SK-N-SH treated with all-trans-retinoic acid at 6 μM for 48 hours (cell line): ENCODE data around the gene MTFR2.
"Not testable (repeated sequence)": the region's sequence is repeated elsewhere in the genome, so short reads cannot be mapped to it uniquely, and the experiment has no call there.

Experiments
- ATAC-seq: fragments of 200-7000 bp; cut with Tn5 transposase; 3 replicates; pipeline ENCODE4 v1.9.1; 2020; ENCODE audit warnings: mild to moderate bottlenecking, moderate library complexity
- ARNTL ChIP-seq: fragments of 450-650 bp; formaldehyde crosslinking; IDR thresholded peaks from 2 replicates; pipeline ENCODE4 v1.5.0; 2020; ENCODE audit warnings: low read depth, mild to moderate bottlenecking, moderate library complexity, borderline replicate concordance
- BACH2 ChIP-seq: fragments of 250-450 bp; sonication (Bioruptor Pico); IDR thresholded peaks from 2 replicates; pipeline ENCODE4 v1.9.0; 2021; ENCODE audit warnings: mild to moderate bottlenecking, borderline replicate concordance
- CREB5 ChIP-seq: fragments of 250-450 bp; sonication (Bioruptor Pico); IDR thresholded peaks from 2 replicates; pipeline ENCODE4 v1.5.1; 2020; ENCODE audit warnings: low read depth, mild to moderate bottlenecking, moderate library complexity
- CSDC2 ChIP-seq: fragments of 250-450 bp; sonication (Bioruptor Pico); IDR thresholded peaks from 2 replicates; pipeline ENCODE4 v1.5.0; 2020; ENCODE audit warnings: mild to moderate bottlenecking, moderate library complexity
- CSRNP3 ChIP-seq: fragments of 250-450 bp; sonication (Bioruptor Pico); IDR thresholded peaks from 2 replicates; pipeline ENCODE4 v1.5.1; 2021; ENCODE audit warnings: mild to moderate bottlenecking, moderate library complexity
- ESRRG ChIP-seq: fragments of 250-450 bp; sonication (Bioruptor Pico); IDR thresholded peaks from 2 replicates; pipeline ENCODE4 v1.6.1; 2021; ENCODE audit warnings: mild to moderate bottlenecking
- GLIS3 ChIP-seq: fragments of 250-450 bp; sonication (Bioruptor Pico); IDR thresholded peaks from 2 replicates; pipeline ENCODE4 v1.5.0; 2020; ENCODE audit warnings: mild to moderate bottlenecking, moderate library complexity
- OSR1 ChIP-seq: fragments of 250-450 bp; sonication (Bioruptor Pico); IDR thresholded peaks from 2 replicates; pipeline ENCODE4 v1.8.0; 2022; ENCODE audit warnings: moderate library complexity, mild to moderate bottlenecking, inconsistent platforms
- PPARA ChIP-seq: fragments of 250-450 bp; sonication (Bioruptor Pico); IDR thresholded peaks from 2 replicates; pipeline ENCODE4 v1.5.0; 2020; ENCODE audit warnings: mild to moderate bottlenecking, borderline replicate concordance
- TOX ChIP-seq: fragments of 250-450 bp; sonication (Bioruptor Pico); IDR thresholded peaks from 2 replicates; pipeline ENCODE4 v1.8.0; 2021; ENCODE audit warnings: mild to moderate bottlenecking, moderate library complexity, borderline replicate concordance
- TSHZ2 ChIP-seq: fragments of 250-450 bp; sonication (Bioruptor Pico); IDR thresholded peaks from 2 replicates; pipeline ENCODE4 v1.5.0; 2020; ENCODE audit warnings: mild to moderate bottlenecking, moderate library complexity
- ZC3H10 ChIP-seq: fragments of 250-450 bp; sonication (Bioruptor Pico); IDR thresholded peaks from 2 replicates; pipeline ENCODE4 v1.5.1; 2021; ENCODE audit warnings: mild to moderate bottlenecking, moderate library complexity
- ZFP3 ChIP-seq: fragments of 250-450 bp; sonication (Bioruptor Pico); IDR thresholded peaks from 2 replicates; pipeline ENCODE4 v1.5.0; 2020; ENCODE audit warnings: mild to moderate bottlenecking, moderate library complexity
- ZNF565 ChIP-seq: fragments of 450-650 bp; formaldehyde crosslinking; conservative IDR thresholded peaks from 2 replicates; pipeline ENCODE4 v1.5.0; 2020; ENCODE audit warnings: low read depth, mild to moderate bottlenecking, moderate library complexity
- ZNF70 ChIP-seq: fragments of 450-650 bp; formaldehyde crosslinking; IDR thresholded peaks from 2 replicates; pipeline ENCODE4 v1.5.0; 2020; ENCODE audit warnings: mild to moderate bottlenecking, moderate library complexity

MTFR2 gene

GRCh38 chr6:136226674-136227377 lies 23.3 kb downstream of the MTFR2 start:
- ATAC-seq = peak; percentile 67
- no peak for TF ChIP-seq ARNTL (CRISPR knock-in tag)
- no peak for TF ChIP-seq CREB5 (CRISPR knock-in tag)
- TF ChIP-seq ZFP3 (CRISPR knock-in tag) = no peak
- no peak for TF ChIP-seq ZNF70 (CRISPR knock-in tag)
- no peak for TF ChIP-seq GLIS3 (CRISPR knock-in tag)

GRCh38 chr6:136226027-136226673 lies 24.0 kb downstream of the MTFR2 start:
- peak; percentile 92 for ATAC-seq
- TF ChIP-seq ESRRG (CRISPR knock-in tag) (no peak), PPARA (CRISPR knock-in tag) (0 out of 2 replicates have a peak, but pooled peaks have one; percentile 36), TSHZ2 (CRISPR knock-in tag) (no peak), CSDC2 (no peak)

GRCh38 chr6:136225496-136225895 lies 24.6 kb downstream of the MTFR2 start:
- no peak for ATAC-seq
- TF ChIP-seq BACH2 (CRISPR knock-in tag) = no peak
- TF ChIP-seq TSHZ2 (CRISPR knock-in tag) = no peak
- no peak for TF ChIP-seq OSR1 (CRISPR knock-in tag)
- TF ChIP-seq ZNF70 (CRISPR knock-in tag) = no peak
- no peak for TF ChIP-seq GLIS3 (CRISPR knock-in tag)
- no peak for TF ChIP-seq ESRRG (CRISPR knock-in tag)
- no peak for TF ChIP-seq ZC3H10 (CRISPR knock-in tag)
- TF ChIP-seq PPARA (CRISPR knock-in tag) = no peak
- TF ChIP-seq CSRNP3 (CRISPR knock-in tag) = no peak
- TF ChIP-seq CSDC2 = no peak
- TF ChIP-seq ZNF565 (CRISPR knock-in tag) = no peak
- no peak for TF ChIP-seq TOX
- no peak for TF ChIP-seq ARNTL (CRISPR knock-in tag)

GRCh38 chr6:136224974-136225373 lies 25.1 kb downstream of the MTFR2 start:
- ATAC-seq = not testable (repeated sequence)
